GM13976 (cell line): Measurements from ENCODE around the gene VWCE.
A peak's percentile ranks its signal among the peaks of the same experiment; 100 is the strongest.

ENCODE experiments used
- DNase-seq: peaks from one replicate; pipeline ENCODE4 v3.0.0; 2012; ENCODE audit warnings: low spot score
- CTCF ChIP-seq: IDR thresholded peaks from 2 replicates; pipeline ENCODE4 v1.5.1; 2012; ENCODE audit warnings: borderline replicate concordance, mild to moderate bottlenecking; ENCODE audit not compliant: insufficient read depth; ENCODE audit errors: extremely low read depth, missing control alignments, control extremely low read depth
- in situ Hi-C: fragments of 300-500 bp; cut with MboI; formaldehyde crosslinking; loops from one replicate; pipeline ENCODE4 v1.12.0; 2022; ENCODE audit warnings: low sequenced_read_pairs, mixed read lengths, inconsistent platforms; ENCODE audit not compliant: unreplicated experiment

The VWCE gene

DNA sequence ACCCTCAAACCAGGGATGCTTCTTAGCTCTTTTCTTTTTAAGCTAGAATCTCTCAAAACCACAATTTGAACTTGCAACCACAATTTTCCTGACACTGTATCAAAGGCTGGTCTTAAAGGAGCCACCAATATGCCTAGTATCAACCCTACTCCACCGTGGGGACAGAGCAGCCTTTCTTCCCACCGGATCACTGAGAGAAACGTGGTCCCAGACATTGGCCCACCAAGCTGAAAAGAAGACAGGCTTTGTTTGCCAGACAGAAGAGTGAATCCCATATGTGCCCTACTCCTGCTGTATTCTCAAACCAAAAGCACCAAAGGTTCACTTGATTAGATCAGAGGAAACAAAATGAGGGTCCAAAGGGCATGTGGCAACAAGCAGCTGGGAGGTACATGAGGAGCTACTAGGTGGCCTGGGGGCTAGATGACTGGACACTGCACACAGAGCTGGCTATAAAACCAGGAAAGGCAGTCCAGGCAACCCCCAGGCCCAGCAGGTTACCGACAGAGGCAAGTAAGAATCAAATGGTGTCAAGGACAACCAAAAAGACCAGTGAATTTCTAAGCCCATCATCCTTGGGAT lies 3.6 kb upstream of the VWCE start:
- no peak for DNase-seq
- TF ChIP-seq CTCF = no peak
- in situ Hi-C loops = no loop called here

DNA sequence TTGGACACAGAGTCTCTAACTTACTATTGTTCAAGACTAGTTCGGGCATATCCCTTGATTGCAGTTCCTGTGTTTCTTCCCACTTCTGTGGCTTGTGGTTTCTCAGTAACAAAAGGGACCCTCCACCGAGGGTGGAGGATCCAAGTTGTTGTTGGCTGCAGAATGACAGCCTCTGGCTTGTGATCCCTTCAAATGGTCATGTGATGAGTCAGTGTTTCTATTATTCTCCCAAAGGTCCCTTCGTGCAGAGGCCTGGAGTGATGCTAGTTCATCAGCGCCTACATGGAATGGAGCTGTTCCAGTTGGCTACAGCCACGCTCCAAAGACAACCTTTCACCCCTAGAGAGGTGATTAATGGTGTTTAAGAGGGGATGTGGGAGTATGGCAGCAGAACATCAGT lies 2.6 kb upstream of the VWCE start:
- TF ChIP-seq CTCF = no peak
- in situ Hi-C loops = no loop called here
- DNase-seq = no peak

GRCh38 chr11:61297341-61297740 lies 2.2 kb upstream of the VWCE start:
- no peak for TF ChIP-seq CTCF
- DNase-seq = no peak
- in situ Hi-C loops = no loop called here

GRCh38 chr11:61295596-61295926 lies 445 bp upstream of the VWCE start:
- in situ Hi-C loops = no loop called here
- no peak for TF ChIP-seq CTCF
- peak; percentile 24 for DNase-seq

GRCh38 chr11:61293867-61294716 lies 1.0 kb downstream of the VWCE start:
- in situ Hi-C loops = no loop called here
- DNase-seq = peak; percentile 80
- TF ChIP-seq CTCF = no peak

DNA sequence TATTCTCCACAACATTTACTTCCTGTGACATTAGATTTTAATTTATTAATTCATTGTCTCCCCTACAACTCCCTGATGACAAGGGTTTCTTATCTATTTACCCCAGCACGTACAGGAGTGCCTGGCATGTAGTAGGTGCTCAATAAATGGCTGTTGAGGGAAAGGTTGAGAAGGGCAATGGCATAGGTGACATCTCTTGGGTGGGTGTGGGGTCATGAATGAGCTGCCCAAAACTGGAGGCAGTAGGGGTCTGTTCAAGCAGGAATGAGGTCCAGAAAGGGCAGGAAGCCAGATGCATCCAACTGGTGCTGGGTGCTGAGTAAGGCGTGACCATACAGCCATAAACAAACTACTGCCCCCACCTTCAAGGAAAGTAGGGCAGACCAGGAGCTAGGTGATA lies 2.8 kb downstream of the VWCE start:
- in situ Hi-C loops = no loop called here
- DNase-seq = no peak
- TF ChIP-seq CTCF = no peak
